ENCODE measurements around the gene DDA1.

GRCh38 chr19:17318966-17319365, 9.6 kb downstream of the DDA1 start:
- no peak for TF ChIP-seq CTCF (conservative IDR thresholded peaks at IDR 0.05; ENCODE audit: low read depth, low read length)
- no peak for TF ChIP-seq EZH2 (IDR thresholded peaks at IDR 0.05; ENCODE audit: low read length, unreplicated experiment)
- TF ChIP-seq EZH2phosphoT487 (IDR thresholded peaks at IDR 0.05; ENCODE audit: borderline replicate concordance, low read length), result no peak
